Glutamatergic neuron (in vitro differentiated cells): ENCODE measurements around the gene GAB2. TPM values are rescaled to one million over a fixed set of nuclear protein-coding genes. Genes with fewer than 3 reads are reported as not detected.
"Not testable (repeated sequence)": the region's sequence is repeated elsewhere in the genome, so short reads cannot be mapped to it uniquely, and the experiment has no call there.

Experiments used
- DNase-seq: peaks from one replicate; pipeline ENCODE4 v3.0.0; 2022
- H3K27ac Mint-ChIP-seq: one replicate; pipeline ENCODE4 v1.8.0; 2020; ENCODE audit warnings: mild to moderate bottlenecking, mixed read lengths, inconsistent platforms; ENCODE audit not compliant: unreplicated experiment
- H3K27me3 Mint-ChIP-seq: one replicate; pipeline ENCODE4 v1.8.0; 2020; ENCODE audit warnings: mild to moderate bottlenecking, moderate library complexity, mixed read lengths, inconsistent platforms; ENCODE audit not compliant: unreplicated experiment
- H3K36me3 Mint-ChIP-seq: one replicate; pipeline ENCODE4 v1.8.0; 2020; ENCODE audit warnings: mild to moderate bottlenecking, mixed read lengths, inconsistent platforms; ENCODE audit not compliant: unreplicated experiment
- H3K4me1 Mint-ChIP-seq: one replicate; pipeline ENCODE4 v1.8.0; 2020; ENCODE audit warnings: mild to moderate bottlenecking, low read depth, mixed read lengths, inconsistent platforms; ENCODE audit not compliant: unreplicated experiment
- H3K4me3 Mint-ChIP-seq: one replicate; pipeline ENCODE4 v1.8.0; 2020; ENCODE audit warnings: mild to moderate bottlenecking, mixed read lengths, inconsistent platforms; ENCODE audit not compliant: unreplicated experiment
- H3K9me3 Mint-ChIP-seq: one replicate; pipeline ENCODE4 v1.8.0; 2020; ENCODE audit warnings: mild to moderate bottlenecking, moderate library complexity, mixed read lengths, inconsistent platforms; ENCODE audit not compliant: unreplicated experiment
- CTCF ChIP-seq: fragments of 200-600 bp; sonication (generic); IDR thresholded peaks from one replicate; pipeline ENCODE4 v1.5.0; 2021; ENCODE audit not compliant: partially characterized antibody, unreplicated experiment
- total RNA-seq: library from RNA; stranded (reverse); fragmentation: NEBNext Ultra II Directional; extraction: Animal tissue kit (Norgen Biotek cat#: 25700); gene quantifications from one replicate; pipeline ENCODE4 v1.2.1, GENCODE V29; 2021; ENCODE audit not compliant: unreplicated experiment

The GAB2 gene
- total RNA-seq, 1 donor from 2014 or later, result 87.9 TPM

- Mint-ChIP-seq H3K27me3 (peaks cover 6% of the 10 kb centered on the region), H3K9me3 (peaks cover 1% of the 10 kb centered on the region), H3K27ac (no peak overlapping the region), H3K4me1 (no peaks in the 10 kb centered on the region), H3K4me3 (no peak overlapping the region), H3K36me3 (peaks cover 27% of the 10 kb centered on the region)
- no peak for DNase-seq
- no peak for TF ChIP-seq CTCF
These were observed 240.9 kb downstream of the GAB2 start for GRCh38 chr11:78176605-78177141.

DNA sequence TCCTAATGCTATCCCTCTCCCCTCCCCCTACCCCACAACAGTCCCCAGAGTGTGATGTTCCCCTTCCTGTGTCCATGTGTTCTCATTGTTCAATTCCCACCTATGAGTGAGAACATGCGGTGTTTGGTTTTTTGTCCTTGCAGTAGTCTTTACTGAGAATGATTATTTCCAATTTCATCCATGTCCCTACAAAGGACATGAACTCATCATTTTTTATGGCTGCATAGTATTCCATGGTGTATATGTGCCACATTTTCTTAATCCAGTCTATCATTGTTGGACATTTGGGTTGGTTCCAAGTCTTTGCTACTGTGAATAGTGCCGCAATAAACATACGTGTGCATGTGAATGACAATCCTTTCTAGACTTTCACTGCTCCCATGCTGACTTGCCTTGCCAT is 241.8 kb downstream of the GAB2 start:
- H3K4me3 Mint-ChIP-seq, H3K27me3 Mint-ChIP-seq, H3K4me1 Mint-ChIP-seq, H3K9me3 Mint-ChIP-seq, DNase-seq, H3K27ac Mint-ChIP-seq: not testable (repeated sequence)
- H3K36me3 Mint-ChIP-seq, result peaks cover 27% of the 10 kb centered on the region

- H3K4me1 Mint-ChIP-seq, result peaks cover 7% of the 10 kb centered on the region
- DNase-seq, result no peak
- peaks cover 14% of the 10 kb centered on the region for H3K36me3 Mint-ChIP-seq
- H3K27me3 Mint-ChIP-seq, result peaks cover 10% of the 10 kb centered on the region
- peaks cover 5% of the 10 kb centered on the region for H3K9me3 Mint-ChIP-seq
- no peak overlapping the region for H3K27ac Mint-ChIP-seq
- no peak overlapping the region for H3K4me3 Mint-ChIP-seq
- TF ChIP-seq CTCF, result no peak
These were observed 245.7 kb downstream of the GAB2 start for GRCh38 chr11:78171951-78172350.

DNA sequence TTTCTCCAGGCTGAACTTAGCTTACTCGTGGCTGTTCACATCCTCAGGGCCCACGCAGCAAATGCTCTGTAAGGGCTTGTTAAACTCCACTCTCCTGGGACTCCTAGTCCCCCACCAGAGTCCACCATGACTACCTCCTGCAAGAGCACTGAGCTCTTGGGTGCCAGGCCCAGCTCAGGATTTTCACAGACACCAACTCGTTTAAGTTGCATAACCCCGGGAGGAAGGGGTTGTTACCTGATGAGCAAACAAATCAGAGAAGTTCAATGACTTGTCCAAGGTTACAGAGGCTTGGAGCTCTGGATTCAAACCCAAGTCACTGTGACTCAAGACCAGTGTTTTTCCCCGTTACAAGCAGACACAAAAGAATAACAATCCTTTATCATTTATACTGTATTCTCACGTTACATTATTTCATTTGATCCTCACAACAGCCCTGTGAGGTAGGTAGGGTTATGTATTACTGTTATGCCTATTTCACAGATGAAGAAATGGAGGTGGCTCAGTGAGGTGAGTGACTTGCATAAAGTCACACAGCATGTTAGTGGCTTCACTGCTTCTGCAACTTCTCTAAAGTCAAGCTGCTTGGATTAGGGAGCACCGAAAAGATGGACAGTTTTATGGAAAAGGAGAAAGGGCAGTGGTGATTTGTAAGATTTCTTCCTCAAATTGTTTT is 246.6 kb downstream of the GAB2 start:
- H3K9me3 Mint-ChIP-seq, result peaks cover 4% of the 10 kb centered on the region
- H3K27ac Mint-ChIP-seq, result no peak overlapping the region
- H3K27me3 Mint-ChIP-seq, result peaks cover 10% of the 10 kb centered on the region
- DNase-seq, result no peak
- H3K4me3 Mint-ChIP-seq, result no peak overlapping the region
- TF ChIP-seq CTCF, result no peak
- H3K36me3 Mint-ChIP-seq, result peaks cover 14% of the 10 kb centered on the region
- H3K4me1 Mint-ChIP-seq, result peaks cover 7% of the 10 kb centered on the region

DNA sequence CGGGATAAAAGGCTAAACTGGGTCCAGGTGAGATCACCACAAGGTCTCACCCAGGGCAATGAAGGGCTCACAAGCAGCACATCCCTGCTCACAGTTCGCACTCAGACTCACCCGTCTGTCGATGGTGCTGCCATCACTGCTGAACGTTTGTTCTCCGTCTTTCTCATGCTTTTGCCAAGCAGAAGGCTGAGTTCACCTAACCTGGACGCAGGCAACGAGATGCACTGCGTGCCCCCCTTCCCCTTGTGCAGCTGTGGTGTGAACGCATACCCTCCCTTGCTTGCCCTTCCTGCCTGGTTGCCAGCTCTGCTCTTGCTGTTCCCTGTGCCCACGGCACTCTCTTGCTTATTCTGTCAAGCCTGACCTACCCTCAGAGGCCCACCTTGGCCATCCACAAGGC is 247.2 kb downstream of the GAB2 start:
- no peak for TF ChIP-seq CTCF
- peaks cover 4% of the 10 kb centered on the region for H3K9me3 Mint-ChIP-seq
- no peak overlapping the region for H3K27ac Mint-ChIP-seq
- peaks cover 7% of the 10 kb centered on the region for H3K4me1 Mint-ChIP-seq
- H3K4me3 Mint-ChIP-seq, result no peak overlapping the region
- DNase-seq, result no peak
- peaks cover 14% of the 10 kb centered on the region for H3K36me3 Mint-ChIP-seq
- H3K27me3 Mint-ChIP-seq, result peaks cover 10% of the 10 kb centered on the region
